GM23338 (cell line): ENCODE data around the gene BTBD3.

Experiments used
- CREB1 ChIP-seq: fragments of 250-450 bp; sonication (Bioruptor Pico); IDR thresholded peaks from 2 replicates; pipeline ENCODE4 v1.5.0; 2020; ENCODE audit warnings: low read depth, mild to moderate bottlenecking, moderate library complexity
- JUNB ChIP-seq: IDR thresholded peaks from one replicate; pipeline ENCODE4 v1.6.1; 2016; ENCODE audit warnings: antibody characterized with exemption; ENCODE audit not compliant: unreplicated experiment
- POLR2AphosphoS5 ChIP-seq: IDR thresholded peaks from 2 replicates; pipeline ENCODE4 v1.6.1; 2016; ENCODE audit warnings: antibody characterized with exemption, low read depth
- TF ChIP-seq, protein P1 (sequence below), 2 experiments: fragments of 200-600 bp in 1 of 2; sonication (generic) in 1 of 2; conservative IDR thresholded peaks; 2 replicates each; pipeline versions ENCODE4 v1.5.1 to v1.6.1; 2016 to 2017; ENCODE audit warnings: antibody characterized with exemption in 2 of 2, low read depth in 2 of 2, mild to moderate bottlenecking in 2 of 2, moderate library complexity in 1 of 2
- TF ChIP-seq, protein P2 (sequence below): IDR thresholded peaks from 2 replicates; pipeline ENCODE4 v1.6.1; 2016; ENCODE audit warnings: antibody characterized with exemption

DNA sequence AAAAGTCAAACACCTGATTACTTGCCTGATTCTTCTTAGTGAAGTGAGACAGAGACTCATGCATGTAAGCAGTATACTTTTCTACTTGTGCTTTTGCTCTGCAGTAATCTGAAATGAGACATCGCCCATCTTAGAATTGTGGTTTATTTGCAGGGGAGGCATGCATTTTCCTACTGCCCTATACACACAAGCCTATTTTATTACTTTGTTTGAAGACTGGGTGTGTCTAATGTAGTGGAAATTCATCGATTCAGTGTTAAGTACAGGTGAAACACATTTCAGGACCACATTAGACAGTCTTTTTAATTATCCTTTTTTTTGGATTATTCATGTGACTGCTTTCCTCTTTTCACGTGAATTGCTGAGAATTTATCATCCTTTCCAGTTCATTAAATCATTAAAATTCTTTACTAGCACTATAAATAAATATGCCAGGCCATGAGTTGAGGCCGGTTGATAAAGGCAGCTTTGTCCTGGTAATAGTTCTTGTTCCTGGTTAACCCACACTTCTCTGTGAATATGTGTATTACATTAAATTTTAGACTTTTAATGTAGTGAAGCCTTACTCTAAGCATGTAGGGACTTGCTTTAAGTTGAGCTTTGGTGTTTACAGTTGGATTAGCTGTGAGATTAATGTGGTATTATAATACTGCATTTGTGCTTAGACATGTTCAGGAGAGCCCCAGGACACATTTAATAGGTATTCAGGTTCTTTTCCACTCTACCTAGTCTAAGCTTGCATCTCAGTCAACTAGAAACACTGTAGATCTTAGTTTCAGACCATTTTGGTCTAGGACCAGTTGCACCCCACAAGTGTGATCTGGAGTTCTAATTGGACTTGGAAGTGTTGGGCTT is 10.8 kb upstream of the BTBD3 start:
- TF ChIP-seq CREB1 = no peak
- TF ChIP-seq, protein P1, sequence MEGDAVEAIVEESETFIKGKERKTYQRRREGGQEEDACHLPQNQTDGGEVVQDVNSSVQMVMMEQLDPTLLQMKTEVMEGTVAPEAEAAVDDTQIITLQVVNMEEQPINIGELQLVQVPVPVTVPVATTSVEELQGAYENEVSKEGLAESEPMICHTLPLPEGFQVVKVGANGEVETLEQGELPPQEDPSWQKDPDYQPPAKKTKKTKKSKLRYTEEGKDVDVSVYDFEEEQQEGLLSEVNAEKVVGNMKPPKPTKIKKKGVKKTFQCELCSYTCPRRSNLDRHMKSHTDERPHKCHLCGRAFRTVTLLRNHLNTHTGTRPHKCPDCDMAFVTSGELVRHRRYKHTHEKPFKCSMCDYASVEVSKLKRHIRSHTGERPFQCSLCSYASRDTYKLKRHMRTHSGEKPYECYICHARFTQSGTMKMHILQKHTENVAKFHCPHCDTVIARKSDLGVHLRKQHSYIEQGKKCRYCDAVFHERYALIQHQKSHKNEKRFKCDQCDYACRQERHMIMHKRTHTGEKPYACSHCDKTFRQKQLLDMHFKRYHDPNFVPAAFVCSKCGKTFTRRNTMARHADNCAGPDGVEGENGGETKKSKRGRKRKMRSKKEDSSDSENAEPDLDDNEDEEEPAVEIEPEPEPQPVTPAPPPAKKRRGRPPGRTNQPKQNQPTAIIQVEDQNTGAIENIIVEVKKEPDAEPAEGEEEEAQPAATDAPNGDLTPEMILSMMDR (conservative IDR thresholded peaks at IDR 0.05; ENCODE audit: low read depth in 2 of 2) = no peak
- TF ChIP-seq, protein P2, sequence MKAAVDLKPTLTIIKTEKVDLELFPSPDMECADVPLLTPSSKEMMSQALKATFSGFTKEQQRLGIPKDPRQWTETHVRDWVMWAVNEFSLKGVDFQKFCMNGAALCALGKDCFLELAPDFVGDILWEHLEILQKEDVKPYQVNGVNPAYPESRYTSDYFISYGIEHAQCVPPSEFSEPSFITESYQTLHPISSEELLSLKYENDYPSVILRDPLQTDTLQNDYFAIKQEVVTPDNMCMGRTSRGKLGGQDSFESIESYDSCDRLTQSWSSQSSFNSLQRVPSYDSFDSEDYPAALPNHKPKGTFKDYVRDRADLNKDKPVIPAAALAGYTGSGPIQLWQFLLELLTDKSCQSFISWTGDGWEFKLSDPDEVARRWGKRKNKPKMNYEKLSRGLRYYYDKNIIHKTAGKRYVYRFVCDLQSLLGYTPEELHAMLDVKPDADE = no peak
- TF ChIP-seq POLR2AphosphoS5 = no peak
- no peak for TF ChIP-seq JUNB
